SK-N-SH treated with all-trans-retinoic acid at 6 μM for 48 hours (cell line): ENCODE data around the gene IFT57.
"Not testable (repeated sequence)": the region's sequence is repeated elsewhere in the genome, so short reads cannot be mapped to it uniquely, and the experiment has no call there.

Source experiments
- ATAC-seq: fragments of 200-7000 bp; cut with Tn5 transposase; 3 replicates; pipeline ENCODE4 v1.9.1; 2020; ENCODE audit warnings: mild to moderate bottlenecking, moderate library complexity
- ARNTL ChIP-seq: fragments of 450-650 bp; formaldehyde crosslinking; IDR thresholded peaks from 2 replicates; pipeline ENCODE4 v1.5.0; 2020; ENCODE audit warnings: low read depth, mild to moderate bottlenecking, moderate library complexity, borderline replicate concordance
- BACH2 ChIP-seq: fragments of 250-450 bp; sonication (Bioruptor Pico); IDR thresholded peaks from 2 replicates; pipeline ENCODE4 v1.9.0; 2021; ENCODE audit warnings: mild to moderate bottlenecking, borderline replicate concordance
- CSDC2 ChIP-seq: fragments of 250-450 bp; sonication (Bioruptor Pico); IDR thresholded peaks from 2 replicates; pipeline ENCODE4 v1.5.0; 2020; ENCODE audit warnings: mild to moderate bottlenecking, moderate library complexity
- CSRNP3 ChIP-seq: fragments of 250-450 bp; sonication (Bioruptor Pico); IDR thresholded peaks from 2 replicates; pipeline ENCODE4 v1.5.1; 2021; ENCODE audit warnings: mild to moderate bottlenecking, moderate library complexity
- ESRRG ChIP-seq: fragments of 250-450 bp; sonication (Bioruptor Pico); IDR thresholded peaks from 2 replicates; pipeline ENCODE4 v1.6.1; 2021; ENCODE audit warnings: mild to moderate bottlenecking
- GLIS3 ChIP-seq: fragments of 250-450 bp; sonication (Bioruptor Pico); IDR thresholded peaks from 2 replicates; pipeline ENCODE4 v1.5.0; 2020; ENCODE audit warnings: mild to moderate bottlenecking, moderate library complexity
- ISL1 ChIP-seq: fragments of 250-450 bp; sonication (Bioruptor Pico); IDR thresholded peaks from 2 replicates; pipeline ENCODE4 v2.1.2; 2022; ENCODE audit warnings: mild to moderate bottlenecking, moderate library complexity
- PATZ1 ChIP-seq: fragments of 250-450 bp; sonication (Bioruptor Pico); IDR thresholded peaks from 2 replicates; pipeline ENCODE4 v1.8.0; 2020; ENCODE audit warnings: mild to moderate bottlenecking, moderate library complexity, borderline replicate concordance
- POU6F1 ChIP-seq: fragments of 250-450 bp; sonication (Bioruptor Pico); IDR thresholded peaks from 2 replicates; pipeline ENCODE4 v1.8.0; 2021; ENCODE audit warnings: low read depth, mild to moderate bottlenecking, moderate library complexity, borderline replicate concordance
- PPARA ChIP-seq: fragments of 250-450 bp; sonication (Bioruptor Pico); IDR thresholded peaks from 2 replicates; pipeline ENCODE4 v1.5.0; 2020; ENCODE audit warnings: mild to moderate bottlenecking, borderline replicate concordance
- RARB ChIP-seq: fragments of 250-450 bp; sonication (Bioruptor Pico); IDR thresholded peaks from 2 replicates; pipeline ENCODE4 v1.8.0; 2021; ENCODE audit warnings: mild to moderate bottlenecking, moderate library complexity
- SNAI2 ChIP-seq: fragments of 250-450 bp; sonication (Bioruptor Pico); IDR thresholded peaks from 2 replicates; pipeline ENCODE4 v1.5.0; 2020; ENCODE audit warnings: mild to moderate bottlenecking, moderate library complexity
- TOX ChIP-seq: fragments of 250-450 bp; sonication (Bioruptor Pico); IDR thresholded peaks from 2 replicates; pipeline ENCODE4 v1.8.0; 2021; ENCODE audit warnings: mild to moderate bottlenecking, moderate library complexity, borderline replicate concordance
- ZC3H10 ChIP-seq: fragments of 250-450 bp; sonication (Bioruptor Pico); IDR thresholded peaks from 2 replicates; pipeline ENCODE4 v1.5.1; 2021; ENCODE audit warnings: mild to moderate bottlenecking, moderate library complexity
- ZFP3 ChIP-seq: fragments of 250-450 bp; sonication (Bioruptor Pico); IDR thresholded peaks from 2 replicates; pipeline ENCODE4 v1.5.0; 2020; ENCODE audit warnings: mild to moderate bottlenecking, moderate library complexity
- ZFP30 ChIP-seq: fragments of 450-650 bp; formaldehyde crosslinking; IDR thresholded peaks from 2 replicates; pipeline ENCODE4 v1.5.0; 2022; ENCODE audit warnings: mild to moderate bottlenecking, moderate library complexity
- ZNF565 ChIP-seq: fragments of 450-650 bp; formaldehyde crosslinking; conservative IDR thresholded peaks from 2 replicates; pipeline ENCODE4 v1.5.0; 2020; ENCODE audit warnings: low read depth, mild to moderate bottlenecking, moderate library complexity
- ZNF70 ChIP-seq: fragments of 450-650 bp; formaldehyde crosslinking; IDR thresholded peaks from 2 replicates; pipeline ENCODE4 v1.5.0; 2020; ENCODE audit warnings: mild to moderate bottlenecking, moderate library complexity
- ZNF8 ChIP-seq: fragments of 450-650 bp; formaldehyde crosslinking; IDR thresholded peaks from 2 replicates; pipeline ENCODE4 v1.5.0; 2020; ENCODE audit warnings: mild to moderate bottlenecking, moderate library complexity
- TF ChIP-seq, protein P1 (sequence below): fragments of 250-450 bp; sonication (Bioruptor Pico); IDR thresholded peaks from 2 replicates; pipeline ENCODE4 v1.5.1; 2020; ENCODE audit warnings: low read depth, mild to moderate bottlenecking, moderate library complexity

The IFT57 gene

DNA sequence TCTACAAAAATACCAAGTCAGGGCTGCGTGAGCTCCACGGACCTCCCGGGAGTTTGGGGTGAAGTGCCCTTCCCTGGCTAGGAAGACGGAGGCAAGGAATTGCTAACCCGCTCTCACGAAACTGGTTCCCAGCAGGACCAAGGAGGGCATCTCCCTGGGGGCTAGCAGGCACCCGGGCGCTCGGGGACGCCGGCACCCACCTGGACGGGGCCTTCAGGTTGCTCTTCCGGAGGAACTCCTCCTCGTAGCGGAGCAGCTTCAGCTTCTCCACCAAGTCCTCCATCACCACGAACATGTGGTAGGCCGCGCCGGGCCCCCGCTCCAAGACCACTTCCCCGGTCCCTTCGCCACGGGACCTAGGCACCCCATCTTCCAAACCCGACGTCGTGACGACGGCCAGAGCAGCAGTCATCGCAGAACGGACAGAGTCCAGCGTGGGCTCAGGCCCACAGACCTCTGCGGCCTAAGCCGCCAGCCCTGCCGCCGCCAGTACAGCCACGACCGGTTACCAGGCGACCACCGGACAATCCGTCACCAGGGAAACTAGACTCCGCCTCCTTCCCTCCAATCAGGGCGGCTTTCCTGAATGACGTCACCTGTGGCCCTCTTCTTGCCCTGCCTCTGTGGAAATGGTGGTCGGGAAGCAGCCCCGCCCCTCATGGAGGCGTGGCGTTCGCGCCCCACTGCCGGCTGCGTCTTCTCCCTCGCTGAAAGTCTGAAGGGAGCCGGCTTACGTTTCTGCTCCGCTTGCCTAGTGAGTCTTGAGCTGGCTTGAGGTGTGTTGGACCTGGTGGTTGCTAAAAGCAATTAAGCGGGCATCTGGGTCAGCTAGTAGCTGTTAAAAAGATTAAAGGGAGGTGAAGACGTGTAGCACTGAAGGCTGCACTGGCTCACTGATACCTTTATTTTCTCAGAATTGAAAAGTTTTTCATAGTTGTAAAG, at the start of gene IFT57:
IFT57 (minus strand) TSS at position 514 of the 942 bp plus-strand sequence; CDS start at position 412, 102 bp downstream.
- TF ChIP-seq CSRNP3 (CRISPR knock-in tag), result no peak
- 0 out of 2 replicates have a peak, but pooled peaks have one; percentile 62 for TF ChIP-seq ZFP3
- TF ChIP-seq, protein P1, sequence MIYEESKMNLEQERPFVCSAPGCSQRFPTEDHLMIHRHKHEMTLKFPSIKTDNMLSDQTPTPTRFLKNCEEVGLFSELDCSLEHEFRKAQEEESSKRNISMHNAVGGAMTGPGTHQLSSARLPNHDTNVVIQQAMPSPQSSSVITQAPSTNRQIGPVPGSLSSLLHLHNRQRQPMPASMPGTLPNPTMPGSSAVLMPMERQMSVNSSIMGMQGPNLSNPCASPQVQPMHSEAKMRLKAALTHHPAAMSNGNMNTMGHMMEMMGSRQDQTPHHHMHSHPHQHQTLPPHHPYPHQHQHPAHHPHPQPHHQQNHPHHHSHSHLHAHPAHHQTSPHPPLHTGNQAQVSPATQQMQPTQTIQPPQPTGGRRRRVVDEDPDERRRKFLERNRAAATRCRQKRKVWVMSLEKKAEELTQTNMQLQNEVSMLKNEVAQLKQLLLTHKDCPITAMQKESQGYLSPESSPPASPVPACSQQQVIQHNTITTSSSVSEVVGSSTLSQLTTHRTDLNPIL (CRISPR knock-in tag), result 0 out of 2 replicates have a peak, but pooled peaks have one; percentile 51
- peak; percentile 85 for TF ChIP-seq CSDC2 (CRISPR knock-in tag)
- peak; percentile 51; the same call in 1 of the 2 replicates for TF ChIP-seq ZNF565 (CRISPR knock-in tag)
- TF ChIP-seq, all 23 proteins: peak for 4
- peak; percentile 93 for ATAC-seq

GRCh38 chr3:108271626-108272025, 49.4 kb upstream of the IFT57 start:
- ATAC-seq, result no peak
- TF ChIP-seq, protein P1 (CRISPR knock-in tag), result no peak
- TF ChIP-seq ESRRG (CRISPR knock-in tag), result no peak
- TF ChIP-seq CSRNP3 (CRISPR knock-in tag), result no peak
- TF ChIP-seq TOX, result no peak

- not testable (repeated sequence) for ATAC-seq
Observed at GRCh38 chr3:108268235-108268634, 46.0 kb upstream of the IFT57 start.

DNA sequence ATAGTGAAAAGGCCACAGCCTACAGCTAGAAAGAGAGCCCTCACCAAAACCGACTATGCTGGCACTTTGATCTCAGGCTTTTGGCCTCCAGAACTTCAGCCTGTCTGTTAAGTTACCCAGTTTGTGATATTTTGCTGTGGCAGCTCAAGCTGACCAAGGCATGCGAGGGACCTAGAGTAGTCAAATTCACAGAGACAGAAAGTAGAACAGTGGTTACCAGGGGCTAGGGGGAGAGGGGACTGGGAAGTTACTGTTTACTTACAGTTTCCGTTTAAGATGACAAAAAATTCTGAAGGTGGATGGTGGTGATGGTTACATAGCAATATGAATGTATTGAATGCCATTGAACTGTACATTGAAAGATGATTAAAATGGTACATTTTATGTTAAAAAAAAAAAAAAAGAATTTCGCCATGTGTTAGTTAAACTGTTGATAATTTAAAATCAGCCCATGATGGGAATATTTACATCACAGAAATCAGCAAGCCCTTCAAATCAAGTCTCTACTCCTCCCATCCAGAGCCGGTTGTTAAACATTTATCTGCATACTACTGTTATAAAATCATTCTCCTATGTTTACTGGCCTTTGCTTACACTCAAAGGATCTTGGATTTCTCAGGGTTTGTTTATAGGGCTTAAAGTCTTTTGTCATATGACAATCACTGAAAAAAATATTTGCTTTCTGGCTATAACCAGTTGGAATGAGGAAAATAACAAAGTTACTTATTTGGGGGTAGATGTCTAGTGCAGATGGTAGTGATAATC, 42.5 kb upstream of the IFT57 start:
- not testable (repeated sequence) for ATAC-seq

DNA sequence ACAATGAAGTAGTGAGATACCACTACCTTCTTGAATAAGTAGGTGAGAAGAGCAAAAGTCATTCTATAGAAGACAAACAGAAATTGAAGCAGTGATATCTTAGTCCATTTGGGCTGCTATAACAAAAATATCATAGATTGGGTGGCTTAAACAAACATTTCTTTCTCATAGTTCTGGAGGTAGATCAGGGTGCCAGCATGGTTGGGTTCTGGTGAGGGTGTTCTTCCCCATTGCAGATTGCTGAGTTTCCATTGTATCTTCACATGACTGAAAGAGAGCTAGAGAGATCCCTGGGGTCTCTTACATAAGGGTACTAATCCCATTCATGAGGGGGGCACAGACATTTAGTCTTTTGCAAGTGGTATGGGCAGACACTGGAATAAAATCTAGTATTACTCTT, 32.9 kb upstream of the IFT57 start:
- no peak for ATAC-seq

More for the DNA sequence above, 32.9 kb upstream of the IFT57 start:
- TF ChIP-seq ZC3H10 (CRISPR knock-in tag), result no peak
- no peak for TF ChIP-seq ZNF70 (CRISPR knock-in tag)
- no peak for TF ChIP-seq ZNF565 (CRISPR knock-in tag)
- no peak for TF ChIP-seq PPARA (CRISPR knock-in tag)
- TF ChIP-seq TOX, result no peak
- TF ChIP-seq ISL1, result no peak
- TF ChIP-seq CSDC2 (CRISPR knock-in tag), result no peak
- TF ChIP-seq SNAI2 (CRISPR knock-in tag), result no peak
- TF ChIP-seq ZNF8, result no peak
- TF ChIP-seq ZFP30, result no peak
- TF ChIP-seq BACH2 (CRISPR knock-in tag), result no peak
- no peak for TF ChIP-seq ARNTL
- TF ChIP-seq RARB, result no peak
- no peak for TF ChIP-seq POU6F1 (CRISPR knock-in tag)
- TF ChIP-seq, protein P1 (CRISPR knock-in tag), result no peak
- TF ChIP-seq GLIS3 (CRISPR knock-in tag), result no peak
- TF ChIP-seq PATZ1 (CRISPR knock-in tag), result no peak
- TF ChIP-seq ZFP3, result no peak
- TF ChIP-seq, all 23 proteins: peak for 0
